ENCODE results near the gene ALAD. TPM values are rescaled to one million over a fixed set of nuclear protein-coding genes. Genes with fewer than 3 reads are reported as not detected.

Gene ALAD
- total and polyA plus RNA-seq, 2 of the 13 experiments (the other 11 are each of a cell fraction or from before 2014, with no cell fraction given), result 21.8 to 30.1 TPM

- no peak for TF ChIP-seq RBAK (CRISPR knock-in tag; IDR thresholded peaks at IDR 0.05)
- no peak for TF ChIP-seq SOX6 (IDR thresholded peaks at IDR 0.05)
- TF ChIP-seq SOX6 (CRISPR knock-in tag; IDR thresholded peaks at IDR 0.05), result peak; percentile 25; the same call in 1 of the 2 replicates
- no peak for TF ChIP-seq NFE2 (CRISPR knock-in tag; IDR thresholded peaks at IDR 0.05)
- no peak for TF ChIP-seq NBN (conservative IDR thresholded peaks at IDR 0.05)
- TF ChIP-seq SOX13 (IDR thresholded peaks at IDR 0.05), result no peak
- peak in 1 of 2 experiments; percentile 18; a peak in 1 of 4 replicates for TF ChIP-seq SOX13 (CRISPR knock-in tag; conservative IDR thresholded peaks at IDR 0.05 in 1 of 2, IDR thresholded peaks at IDR 0.05 in 1 of 2)
- TF ChIP-seq ZNF280D (CRISPR knock-in tag; IDR thresholded peaks at IDR 0.05), result no peak
- TF ChIP-seq, protein P1, sequence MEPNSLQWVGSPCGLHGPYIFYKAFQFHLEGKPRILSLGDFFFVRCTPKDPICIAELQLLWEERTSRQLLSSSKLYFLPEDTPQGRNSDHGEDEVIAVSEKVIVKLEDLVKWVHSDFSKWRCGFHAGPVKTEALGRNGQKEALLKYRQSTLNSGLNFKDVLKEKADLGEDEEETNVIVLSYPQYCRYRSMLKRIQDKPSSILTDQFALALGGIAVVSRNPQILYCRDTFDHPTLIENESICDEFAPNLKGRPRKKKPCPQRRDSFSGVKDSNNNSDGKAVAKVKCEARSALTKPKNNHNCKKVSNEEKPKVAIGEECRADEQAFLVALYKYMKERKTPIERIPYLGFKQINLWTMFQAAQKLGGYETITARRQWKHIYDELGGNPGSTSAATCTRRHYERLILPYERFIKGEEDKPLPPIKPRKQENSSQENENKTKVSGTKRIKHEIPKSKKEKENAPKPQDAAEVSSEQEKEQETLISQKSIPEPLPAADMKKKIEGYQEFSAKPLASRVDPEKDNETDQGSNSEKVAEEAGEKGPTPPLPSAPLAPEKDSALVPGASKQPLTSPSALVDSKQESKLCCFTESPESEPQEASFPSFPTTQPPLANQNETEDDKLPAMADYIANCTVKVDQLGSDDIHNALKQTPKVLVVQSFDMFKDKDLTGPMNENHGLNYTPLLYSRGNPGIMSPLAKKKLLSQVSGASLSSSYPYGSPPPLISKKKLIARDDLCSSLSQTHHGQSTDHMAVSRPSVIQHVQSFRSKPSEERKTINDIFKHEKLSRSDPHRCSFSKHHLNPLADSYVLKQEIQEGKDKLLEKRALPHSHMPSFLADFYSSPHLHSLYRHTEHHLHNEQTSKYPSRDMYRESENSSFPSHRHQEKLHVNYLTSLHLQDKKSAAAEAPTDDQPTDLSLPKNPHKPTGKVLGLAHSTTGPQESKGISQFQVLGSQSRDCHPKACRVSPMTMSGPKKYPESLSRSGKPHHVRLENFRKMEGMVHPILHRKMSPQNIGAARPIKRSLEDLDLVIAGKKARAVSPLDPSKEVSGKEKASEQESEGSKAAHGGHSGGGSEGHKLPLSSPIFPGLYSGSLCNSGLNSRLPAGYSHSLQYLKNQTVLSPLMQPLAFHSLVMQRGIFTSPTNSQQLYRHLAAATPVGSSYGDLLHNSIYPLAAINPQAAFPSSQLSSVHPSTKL (CRISPR knock-in tag; IDR thresholded peaks at IDR 0.05), result 0 out of 2 replicates have a peak, but pooled peaks have one; percentile 9
- peak; percentile 96 for TF ChIP-seq MAFF (IDR thresholded peaks at IDR 0.05; ENCODE audit: low read depth, low read length)
- TF ChIP-seq ETV6 (CRISPR knock-in tag; conservative IDR thresholded peaks at IDR 0.05), result no peak
- TF ChIP-seq ZNF710 (CRISPR knock-in tag; IDR thresholded peaks at IDR 0.05; ENCODE audit: borderline replicate concordance), result peak; percentile 89
- TF ChIP-seq ZNF225 (CRISPR knock-in tag; IDR thresholded peaks at IDR 0.05), result no peak
- TF ChIP-seq IRX3 (CRISPR knock-in tag; IDR thresholded peaks at IDR 0.05; ENCODE audit: borderline replicate concordance, low read depth), result no peak
- TF ChIP-seq NAIF1 (CRISPR knock-in tag; IDR thresholded peaks at IDR 0.05; ENCODE audit: borderline replicate concordance), result no peak
- TF ChIP-seq TFDP1 (CRISPR knock-in tag; IDR thresholded peaks at IDR 0.05; ENCODE audit: borderline replicate concordance), result no peak
- TF ChIP-seq MAFK (conservative IDR thresholded peaks at IDR 0.05 in 1 of 2, IDR thresholded peaks at IDR 0.05 in 1 of 2; ENCODE audit: low read length in 2 of 2), result peak; percentile 97
- TF ChIP-seq, protein P2, sequence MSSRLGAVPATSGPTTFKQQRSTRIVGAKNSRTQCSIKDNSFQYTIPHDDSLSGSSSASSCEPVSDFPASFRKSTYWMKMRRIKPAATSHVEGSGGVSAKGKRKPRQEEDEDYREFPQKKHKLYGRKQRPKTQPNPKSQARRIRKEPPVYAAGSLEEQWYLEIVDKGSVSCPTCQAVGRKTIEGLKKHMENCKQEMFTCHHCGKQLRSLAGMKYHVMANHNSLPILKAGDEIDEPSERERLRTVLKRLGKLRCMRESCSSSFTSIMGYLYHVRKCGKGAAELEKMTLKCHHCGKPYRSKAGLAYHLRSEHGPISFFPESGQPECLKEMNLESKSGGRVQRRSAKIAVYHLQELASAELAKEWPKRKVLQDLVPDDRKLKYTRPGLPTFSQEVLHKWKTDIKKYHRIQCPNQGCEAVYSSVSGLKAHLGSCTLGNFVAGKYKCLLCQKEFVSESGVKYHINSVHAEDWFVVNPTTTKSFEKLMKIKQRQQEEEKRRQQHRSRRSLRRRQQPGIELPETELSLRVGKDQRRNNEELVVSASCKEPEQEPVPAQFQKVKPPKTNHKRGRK (CRISPR knock-in tag; IDR thresholded peaks at IDR 0.05), result peak; percentile 98
Measured at GRCh38 chr9:113380869-113381378, 20.2 kb downstream of the ALAD start (continued).

All from HepG2 (cell line).